Hematopoietic multipotent progenitor cell treated with erythropoietin and hydrocortisone succinate and interleukin-3 and kit ligand, for 6 days (in vitro differentiated cells): ENCODE data around the gene HSD17B8.

ENCODE experiments used
- DNase-seq: peaks from one replicate; pipeline ENCODE4 v3.0.0-alpha.2; 2015

HSD17B8 gene

GRCh38 chr6:33248932-33249731 lies 44.7 kb downstream of the HSD17B8 start:
- peak; percentile 100 for DNase-seq

- peak; percentile 16 for DNase-seq
Measured at GRCh38 chr6:33249732-33250630, 45.5 kb downstream of the HSD17B8 start.

- no peak for DNase-seq
Measured at GRCh38 chr6:33250731-33251130, 46.3 kb downstream of the HSD17B8 start.

GRCh38 chr6:33251395-33252012 lies 47.0 kb downstream of the HSD17B8 start:
- DNase-seq: no peak

- DNase-seq: no peak
Measured at GRCh38 chr6:33252759-33253158, 48.3 kb downstream of the HSD17B8 start.

- no peak for DNase-seq
Measured at GRCh38 chr6:33254591-33254990, 50.1 kb downstream of the HSD17B8 start.
